Measurements from ENCODE around the gene HMX3. TPM values are rescaled to one million over a fixed set of nuclear protein-coding genes. Genes with fewer than 3 reads are reported as not detected.

Gene HMX3
- total RNA-seq, 1 experiment from 2014 or later = not detected

DNA sequence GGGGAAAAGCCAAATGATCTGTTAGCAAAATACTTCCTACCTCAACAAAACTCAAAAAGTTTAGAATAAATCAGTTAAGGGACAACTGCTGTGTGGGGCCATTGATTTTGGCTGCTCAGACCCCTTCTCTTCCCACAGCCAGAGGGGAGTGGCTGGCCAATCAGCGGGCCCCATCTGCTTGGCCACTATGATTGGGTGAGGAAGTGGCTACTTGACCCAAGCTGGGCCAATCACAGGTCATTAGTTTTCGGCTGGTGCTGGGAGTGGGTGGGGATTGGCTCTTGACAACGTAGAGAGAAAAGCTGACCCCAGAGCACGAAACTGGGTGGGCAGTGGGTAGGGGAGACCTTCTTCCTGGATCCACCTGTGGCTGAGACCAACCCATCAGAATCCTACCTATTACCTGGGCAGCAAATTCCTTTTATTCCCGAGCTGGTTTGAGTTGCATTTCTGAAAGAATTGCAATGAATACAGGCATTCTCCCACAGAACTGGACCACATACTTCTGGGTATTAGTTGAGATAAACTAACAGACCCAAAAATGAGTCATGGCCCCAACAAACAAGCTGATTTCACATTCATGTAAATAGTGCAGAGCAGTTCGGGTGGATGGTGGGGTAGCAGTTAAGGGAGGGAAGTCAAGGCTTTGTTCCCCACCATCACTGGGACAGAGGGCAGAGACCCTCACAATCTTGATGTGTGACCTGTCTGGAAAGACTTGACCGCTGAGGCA is 35.6 kb upstream of the HMX3 start:
- CTCF ChIA-PET = no interaction called here
- BruUV-seq (replicated peaks) = no TSS peak
- POLR2A ChIA-PET = interaction anchor here (0.7 kb wide), 1 partner anchor 858 kb away, joined by 3 read pairs; no protein-coding TSS in a partner anchor
- H3K36me3 Mint-ChIP-seq (ENCODE audit: insufficient read depth, unreplicated experiment) = no peaks in the 10 kb centered on the region
- no peak overlapping the region for H3K27ac Mint-ChIP-seq (ENCODE audit: low read depth, unreplicated experiment)
- no peak for DNase-seq (ENCODE audit: unreplicated experiment)
- peaks cover 10% of the 10 kb centered on the region for H3K27me3 Mint-ChIP-seq (ENCODE audit: insufficient read depth, unreplicated experiment)
- no peaks in the 10 kb centered on the region for H3K4me1 Mint-ChIP-seq (ENCODE audit: insufficient read depth, unreplicated experiment)
- TF ChIP-seq, protein P1, sequence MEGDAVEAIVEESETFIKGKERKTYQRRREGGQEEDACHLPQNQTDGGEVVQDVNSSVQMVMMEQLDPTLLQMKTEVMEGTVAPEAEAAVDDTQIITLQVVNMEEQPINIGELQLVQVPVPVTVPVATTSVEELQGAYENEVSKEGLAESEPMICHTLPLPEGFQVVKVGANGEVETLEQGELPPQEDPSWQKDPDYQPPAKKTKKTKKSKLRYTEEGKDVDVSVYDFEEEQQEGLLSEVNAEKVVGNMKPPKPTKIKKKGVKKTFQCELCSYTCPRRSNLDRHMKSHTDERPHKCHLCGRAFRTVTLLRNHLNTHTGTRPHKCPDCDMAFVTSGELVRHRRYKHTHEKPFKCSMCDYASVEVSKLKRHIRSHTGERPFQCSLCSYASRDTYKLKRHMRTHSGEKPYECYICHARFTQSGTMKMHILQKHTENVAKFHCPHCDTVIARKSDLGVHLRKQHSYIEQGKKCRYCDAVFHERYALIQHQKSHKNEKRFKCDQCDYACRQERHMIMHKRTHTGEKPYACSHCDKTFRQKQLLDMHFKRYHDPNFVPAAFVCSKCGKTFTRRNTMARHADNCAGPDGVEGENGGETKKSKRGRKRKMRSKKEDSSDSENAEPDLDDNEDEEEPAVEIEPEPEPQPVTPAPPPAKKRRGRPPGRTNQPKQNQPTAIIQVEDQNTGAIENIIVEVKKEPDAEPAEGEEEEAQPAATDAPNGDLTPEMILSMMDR (IDR thresholded peaks at IDR 0.05; ENCODE audit: unreplicated experiment) = no peak
- no peak overlapping the region for H3K4me3 Mint-ChIP-seq (ENCODE audit: unreplicated experiment)
- intact Hi-C loops (cut with micrococcal nuclease) = no loop called here
- no peaks in the 10 kb centered on the region for H3K9me3 Mint-ChIP-seq (ENCODE audit: unreplicated experiment)

DNA sequence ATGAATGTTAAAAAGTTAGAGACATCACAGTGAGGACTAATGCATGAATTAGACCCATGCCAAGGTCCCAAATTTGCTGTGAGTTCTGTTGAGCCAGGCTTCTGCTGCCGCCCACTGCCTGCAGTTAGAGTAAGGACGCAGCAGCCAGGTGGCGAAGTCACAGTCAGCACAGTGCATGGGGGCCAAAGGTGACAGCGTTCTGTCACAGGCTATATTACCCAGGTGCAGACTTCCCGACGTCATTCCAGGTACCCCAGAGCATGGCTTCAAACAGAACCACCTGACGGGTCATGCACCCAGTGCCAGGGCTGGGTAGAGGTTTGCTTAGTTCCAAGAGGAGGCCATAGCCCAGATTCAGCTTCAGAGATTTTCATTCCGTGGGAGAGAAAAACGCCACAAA is 33.9 kb upstream of the HMX3 start:
- CTCF ChIA-PET = no interaction called here
- Mint-ChIP-seq H3K27me3 (ENCODE audit: insufficient read depth, unreplicated experiment) (peaks cover 8% of the 10 kb centered on the region), H3K9me3 (ENCODE audit: unreplicated experiment) (no peaks in the 10 kb centered on the region), H3K4me1 (ENCODE audit: insufficient read depth, unreplicated experiment) (no peaks in the 10 kb centered on the region), H3K27ac (ENCODE audit: low read depth, unreplicated experiment) (no peak overlapping the region), H3K36me3 (ENCODE audit: insufficient read depth, unreplicated experiment) (no peaks in the 10 kb centered on the region), H3K4me3 (ENCODE audit: unreplicated experiment) (no peak overlapping the region)
- POLR2A ChIA-PET = no interaction called here
- BruUV-seq (replicated peaks) = no TSS peak
- intact Hi-C loops (cut with micrococcal nuclease) = no loop called here
- no peak for DNase-seq (ENCODE audit: unreplicated experiment)
- TF ChIP-seq, protein P1 (IDR thresholded peaks at IDR 0.05; ENCODE audit: unreplicated experiment) = no peak

DNA sequence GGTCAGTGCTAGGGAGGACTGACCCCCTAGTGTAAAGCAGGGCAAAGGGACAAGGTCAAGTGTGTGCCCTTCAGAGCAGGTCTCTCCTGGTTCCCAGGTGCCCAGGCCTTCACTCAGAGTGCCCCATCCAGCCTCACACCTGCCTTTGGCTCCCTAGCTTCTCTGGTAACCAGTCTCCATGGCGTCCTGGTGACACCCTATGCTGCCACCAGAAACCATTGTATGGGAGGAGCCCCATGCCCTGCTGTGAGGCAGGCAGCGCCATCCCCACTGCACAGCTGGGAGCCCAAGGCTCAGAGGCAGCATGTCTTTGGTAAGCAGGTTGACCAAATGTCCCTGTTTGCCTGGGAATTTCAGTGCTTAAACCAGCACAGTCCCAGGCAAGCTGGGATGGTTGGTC is 33.1 kb upstream of the HMX3 start:
- Mint-ChIP-seq H3K27me3 (ENCODE audit: insufficient read depth, unreplicated experiment) (no peaks in the 10 kb centered on the region), H3K27ac (ENCODE audit: low read depth, unreplicated experiment) (no peak overlapping the region), H3K36me3 (ENCODE audit: insufficient read depth, unreplicated experiment) (no peaks in the 10 kb centered on the region), H3K4me1 (ENCODE audit: insufficient read depth, unreplicated experiment) (no peaks in the 10 kb centered on the region), H3K4me3 (ENCODE audit: unreplicated experiment) (no peak overlapping the region), H3K9me3 (ENCODE audit: unreplicated experiment) (no peaks in the 10 kb centered on the region)
- intact Hi-C loops (cut with micrococcal nuclease) = no loop called here
- BruUV-seq (replicated peaks) = no TSS peak
- TF ChIP-seq, protein P1 (IDR thresholded peaks at IDR 0.05; ENCODE audit: unreplicated experiment) = no peak
- DNase-seq (ENCODE audit: unreplicated experiment) = no peak
- CTCF ChIA-PET = interaction anchor here (0.7 to 1.0 kb wide), 2 partner anchors 60 to 278 kb away, joined by 3 read pairs; no protein-coding TSS in a partner anchor
- POLR2A ChIA-PET = interaction anchor here (0.6 kb wide), 1 partner anchor 461 kb away, joined by 5 read pairs; no protein-coding TSS in a partner anchor

DNA sequence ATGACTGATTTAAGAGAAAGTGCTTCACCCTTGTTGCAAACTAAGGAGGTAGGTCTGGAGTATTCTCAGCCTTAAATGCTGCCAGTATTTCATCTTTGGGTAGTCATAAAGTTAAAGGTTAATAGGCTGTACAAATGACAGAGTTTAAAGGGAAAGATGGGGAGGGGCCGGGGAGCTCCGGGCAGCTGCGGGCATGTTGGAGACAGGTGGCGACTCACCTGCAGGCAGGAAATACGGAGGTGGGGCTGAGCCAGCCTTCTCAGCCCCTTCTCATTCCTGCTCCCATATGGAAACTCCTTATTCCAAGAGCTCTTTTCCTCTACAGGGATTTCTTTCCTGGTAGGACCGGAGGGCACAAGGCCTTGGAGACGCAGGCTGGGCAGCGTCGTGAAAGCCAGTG is 31.8 kb upstream of the HMX3 start:
- Mint-ChIP-seq H3K27me3 (ENCODE audit: insufficient read depth, unreplicated experiment) (no peaks in the 10 kb centered on the region), H3K27ac (ENCODE audit: low read depth, unreplicated experiment) (no peak overlapping the region), H3K4me1 (ENCODE audit: insufficient read depth, unreplicated experiment) (peaks cover 3% of the 10 kb centered on the region), H3K9me3 (ENCODE audit: unreplicated experiment) (no peaks in the 10 kb centered on the region), H3K36me3 (ENCODE audit: insufficient read depth, unreplicated experiment) (no peaks in the 10 kb centered on the region), H3K4me3 (ENCODE audit: unreplicated experiment) (no peak overlapping the region)
- peak; percentile 9 for DNase-seq (ENCODE audit: unreplicated experiment)
- POLR2A ChIA-PET = interaction anchor here (0.6 to 1.2 kb wide), 3 partner anchors 25 to 721 kb away, joined by 3 to 5 read pairs (median 3); no protein-coding TSS in a partner anchor
- TF ChIP-seq, protein P1 (IDR thresholded peaks at IDR 0.05; ENCODE audit: unreplicated experiment) = no peak
- intact Hi-C loops (cut with micrococcal nuclease) = no loop called here
- no TSS peak for BruUV-seq (replicated peaks)
- CTCF ChIA-PET = interaction anchor here (1.0 kb wide), 1 partner anchor 277 kb away, joined by 4 read pairs; no protein-coding TSS in a partner anchor

Measured in MCF 10A (cell line).